GM10266 (cell line): ENCODE data around the gene FCRL4.

Experiments used
- DNase-seq: peaks from one replicate; pipeline ENCODE4 v3.0.0; 2012; ENCODE audit errors: extremely low spot score
- CTCF ChIP-seq: IDR thresholded peaks from 2 replicates; pipeline ENCODE4 v1.5.1; 2012; ENCODE audit warnings: mild to moderate bottlenecking, low read depth; ENCODE audit not compliant: control insufficient read depth, insufficient read depth; ENCODE audit errors: missing control alignments

Gene FCRL4

GRCh38 chr1:157523774-157524493 is 74.0 kb downstream of the FCRL4 start:
- no peak for DNase-seq
- no peak for TF ChIP-seq CTCF
